HFF-Myc (cell line): ENCODE measurements around the gene PRDM11.
A peak's percentile ranks its signal among the peaks of the same experiment; 100 is the strongest.

Source experiments
- DNase-seq: peaks from one replicate; pipeline ENCODE4 v3.0.0-alpha.2; 2011; ENCODE audit warnings: low read depth; ENCODE audit errors: extremely low read depth
- H3K4me3 ChIP-seq: replicated peaks from 2 replicates; pipeline ENCODE4 v1.5.1; 2011; ENCODE audit warnings: low read depth, mild to moderate bottlenecking, control low read depth, low read length
- CTCF ChIP-seq: IDR thresholded peaks from 2 replicates; pipeline ENCODE4 v1.5.1; 2012; ENCODE audit warnings: mild to moderate bottlenecking, low read depth, low read length, control low read depth; ENCODE audit errors: missing control alignments

PRDM11 gene

DNA sequence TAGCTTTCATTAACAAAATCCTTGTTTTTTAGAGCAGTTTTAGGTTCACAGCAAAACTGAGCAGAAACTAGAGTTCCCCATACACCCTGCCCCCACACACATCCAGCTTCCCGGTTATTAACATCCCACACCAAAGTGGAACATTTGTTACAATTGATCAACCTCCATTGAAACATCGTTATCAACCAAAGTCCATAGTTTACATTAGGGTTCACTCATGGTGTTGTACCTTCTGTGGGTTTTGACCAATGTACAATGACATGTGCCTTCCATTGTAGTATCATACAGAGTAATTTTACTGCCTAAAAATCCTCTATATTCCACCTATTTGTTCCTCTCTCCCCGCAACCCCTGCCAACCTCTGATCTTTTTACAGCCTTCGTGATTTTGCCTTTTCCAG lies 28.5 kb downstream of the PRDM11 start:
- no peak overlapping the region for H3K4me3 ChIP-seq
- no peak for DNase-seq
- TF ChIP-seq CTCF: no peak

GRCh38 chr11:45176996-45177395 lies 30.6 kb downstream of the PRDM11 start:
- no peak for TF ChIP-seq CTCF
- H3K4me3 ChIP-seq: no peak overlapping the region
- no peak for DNase-seq

DNA sequence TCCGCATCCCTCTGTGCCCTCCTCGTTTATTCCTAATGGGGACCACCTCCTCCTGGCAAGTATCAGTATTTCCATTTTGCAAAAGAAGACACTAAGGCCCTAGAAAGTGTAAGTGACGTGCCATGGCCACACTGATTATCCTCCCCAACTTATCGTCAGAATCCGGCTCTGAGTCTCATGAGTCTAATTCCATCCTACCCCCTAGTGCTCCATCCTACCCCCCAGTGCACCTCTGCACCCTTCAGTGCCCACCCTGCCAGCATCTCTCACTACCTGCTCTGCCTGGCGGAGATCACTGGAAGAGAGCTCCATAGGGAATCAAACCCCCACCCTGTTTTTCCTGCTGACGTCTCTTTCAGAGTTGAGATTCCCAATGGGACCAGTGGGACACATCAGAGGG lies 31.8 kb downstream of the PRDM11 start:
- DNase-seq: no peak
- H3K4me3 ChIP-seq: no peak overlapping the region
- no peak for TF ChIP-seq CTCF

GRCh38 chr11:45178890-45179671 lies 32.6 kb downstream of the PRDM11 start:
- TF ChIP-seq CTCF: no peak
- H3K4me3 ChIP-seq: no peak overlapping the region
- no peak for DNase-seq

DNA sequence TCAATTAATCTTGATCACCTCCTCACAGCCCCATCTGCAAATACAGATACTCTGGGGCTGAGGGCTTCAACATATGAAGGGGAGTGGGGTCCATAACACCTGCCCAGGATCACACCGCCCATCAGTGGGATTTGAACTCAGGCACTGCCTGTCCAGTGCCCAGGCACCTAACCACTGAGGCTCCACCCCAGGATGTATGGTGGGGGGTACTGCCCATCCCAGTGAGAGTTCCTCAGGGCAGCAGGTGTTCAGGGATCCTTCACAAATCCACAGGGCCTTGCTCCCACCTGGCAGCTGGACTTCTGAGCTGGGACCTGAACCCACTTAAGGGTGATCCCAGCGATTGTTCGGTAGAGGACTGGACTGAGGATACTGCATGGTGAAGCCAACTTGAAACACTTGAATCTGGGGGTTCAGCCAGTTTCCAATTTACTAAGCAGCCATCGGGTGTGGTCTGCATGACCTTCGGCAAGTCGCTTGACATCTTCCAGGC lies 33.3 kb downstream of the PRDM11 start:
- DNase-seq: no peak
- H3K4me3 ChIP-seq: peak overlapping the region; percentile 14
- TF ChIP-seq CTCF: no peak

- peak overlapping the region; percentile 36 for H3K4me3 ChIP-seq
- no peak for DNase-seq
- TF ChIP-seq CTCF: peak; percentile 29
Measured at GRCh38 chr11:45180179-45180847, 33.9 kb downstream of the PRDM11 start.

DNA sequence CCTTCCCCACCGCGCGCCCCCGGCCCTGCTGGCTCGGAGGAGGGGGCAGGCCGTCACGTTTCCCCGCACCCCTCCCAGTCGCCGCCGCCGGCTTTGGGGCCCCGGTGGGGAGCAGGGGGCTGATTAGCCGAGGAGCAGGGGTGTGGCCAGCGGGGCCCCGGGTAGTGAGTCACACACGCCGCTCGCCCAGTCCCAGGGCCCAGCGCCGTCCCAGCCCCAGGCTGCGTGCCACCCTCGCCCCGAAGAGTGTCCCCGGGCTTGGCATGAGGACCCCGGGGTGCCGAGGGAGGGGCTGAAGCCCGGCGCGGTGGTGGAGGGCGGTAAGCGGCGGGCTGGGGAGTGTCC lies 34.4 kb downstream of the PRDM11 start:
- no peak for DNase-seq
- H3K4me3 ChIP-seq: peak overlapping the region; percentile 36
- no peak for TF ChIP-seq CTCF
